ENCODE measurements around the gene HNRNPA2B1.
"Not testable (repeated sequence)": the region's sequence is repeated elsewhere in the genome, so short reads cannot be mapped to it uniquely, and the experiment has no call there.

HNRNPA2B1 gene

GRCh38 chr7:26197153-26198115, 3.1 kb downstream of the HNRNPA2B1 start:
- DNase-seq: no peak

- no peak for DNase-seq
Measured at GRCh38 chr7:26195867-26196657, 4.5 kb downstream of the HNRNPA2B1 start.

GRCh38 chr7:26195182-26195581, 5.4 kb downstream of the HNRNPA2B1 start:
- DNase-seq: no peak

GRCh38 chr7:26194764-26195163, 5.8 kb downstream of the HNRNPA2B1 start:
- DNase-seq: peak in 1 of 6 experiments; percentile 10

GRCh38 chr7:26193432-26194207, 6.9 kb downstream of the HNRNPA2B1 start:
- no peak for DNase-seq

- DNase-seq: no peak
Measured at GRCh38 chr7:26192485-26193087, 8.0 kb downstream of the HNRNPA2B1 start.

- DNase-seq: no peak
Measured at GRCh38 chr7:26191974-26192479, 8.5 kb downstream of the HNRNPA2B1 start.

- DNase-seq: no peak
Measured at GRCh38 chr7:26191233-26191973, 9.1 kb downstream of the HNRNPA2B1 start.

GRCh38 chr7:26190417-26190869, 10.1 kb downstream of the HNRNPA2B1 start:
- DNase-seq: no peak

GRCh38 chr7:26189697-26190096, 10.8 kb downstream of the HNRNPA2B1 start:
- DNase-seq: no peak

GRCh38 chr7:26188957-26189541, 11.5 kb downstream of the HNRNPA2B1 start:
- DNase-seq: no peak

- no peak for DNase-seq
Measured at GRCh38 chr7:26188206-26188956, 12.2 kb downstream of the HNRNPA2B1 start.

GRCh38 chr7:26187380-26188205, 13.0 kb downstream of the HNRNPA2B1 start:
- DNase-seq: no peak

- DNase-seq: no peak
Measured at GRCh38 chr7:26186364-26187311, 13.9 kb downstream of the HNRNPA2B1 start.

GRCh38 chr7:26185844-26186180, 14.7 kb downstream of the HNRNPA2B1 start:
- no peak for DNase-seq

- DNase-seq: no peak
Measured at GRCh38 chr7:26185131-26185843, 15.3 kb downstream of the HNRNPA2B1 start.

- not testable (repeated sequence) for DNase-seq
Measured at GRCh38 chr7:26184281-26185101, 16.1 kb downstream of the HNRNPA2B1 start.

Measured in stimulated activated naive CD4-positive, alpha-beta T cell (primary cell).